Natural killer cell (primary cell): ENCODE measurements around the gene KRT6C. TPM values are rescaled to one million over a fixed set of nuclear protein-coding genes. Genes with fewer than 3 reads are reported as not detected.

Experiments used
- ATAC-seq, 3 donors: fragments of 150-1000 bp in 2 of 3; fragments of 200-7000 bp in 1 of 3; cut with Tn5 transposase; 1 replicate in 1 of 3; 2 replicates in 2 of 3; pipeline ENCODE4 v1.10.0; 2021; ENCODE audit warnings: mild to moderate bottlenecking in 2 of 3, moderate library complexity in 2 of 3
- DNase-seq, 2 donors: peaks; one replicate each; pipeline versions ENCODE4 v3.0.0 to v3.0.0-alpha.2; 2013 to 2021; ENCODE audit warnings: mixed read lengths in 1 of 2
- H3K27ac ChIP-seq: one replicate; pipeline ENCODE4 v1.5.1; 2013; ENCODE audit warnings: mild to moderate bottlenecking, low read length
- H3K27me3 ChIP-seq: one replicate; pipeline ENCODE4 v1.6.1; 2013; ENCODE audit warnings: low read length; ENCODE audit not compliant: control insufficient read depth, insufficient read depth
- H3K36me3 ChIP-seq: one replicate; pipeline ENCODE4 v1.6.1; 2013; ENCODE audit warnings: low read length; ENCODE audit not compliant: control insufficient read depth, insufficient read depth
- H3K4me1 ChIP-seq: one replicate; pipeline ENCODE4 v1.6.1; 2013; ENCODE audit warnings: low read length; ENCODE audit not compliant: control insufficient read depth, insufficient read depth
- H3K4me3 ChIP-seq: one replicate; pipeline ENCODE4 v1.5.1; 2013; ENCODE audit warnings: low read length
- H3K9me3 ChIP-seq: one replicate; pipeline ENCODE4 v1.6.1; 2013; ENCODE audit warnings: low read length; ENCODE audit not compliant: control insufficient read depth, insufficient read depth
- H3K27ac Mint-ChIP-seq, 2 donors: one replicate each; pipeline ENCODE4 v1.8.0; 2022; ENCODE audit warnings: mild to moderate bottlenecking in 2 of 2, mixed read lengths in 2 of 2, moderate library complexity in 1 of 2
- H3K27me3 Mint-ChIP-seq, 2 donors: one replicate each; pipeline ENCODE4 v1.8.0; 2022; ENCODE audit warnings: low read depth in 2 of 2, mixed read lengths in 2 of 2
- H3K36me3 Mint-ChIP-seq: one replicate; pipeline ENCODE4 v1.8.0; 2022; ENCODE audit warnings: mixed read lengths
- H3K4me1 Mint-ChIP-seq, 2 donors: one replicate each; pipeline ENCODE4 v1.8.0; 2022; ENCODE audit warnings: mixed read lengths in 2 of 2
- H3K4me3 Mint-ChIP-seq: one replicate; pipeline ENCODE4 v1.8.0; 2022; ENCODE audit warnings: mild to moderate bottlenecking, moderate library complexity, mixed read lengths
- H3K9me3 Mint-ChIP-seq, 2 donors: one replicate each; pipeline ENCODE4 v1.8.0; 2022; ENCODE audit warnings: mixed read lengths in 2 of 2
- CTCF ChIP-seq: fragments of 200-600 bp; IDR thresholded peaks from one replicate; pipeline ENCODE4 v1.8.0; 2022; ENCODE audit warnings: antibody characterized with exemption
- WGBS: methylation state at CpG from one replicate; pipeline ENCODE4 v1.1.7; 2013; ENCODE audit warnings: missing lambda C conversion rate; ENCODE audit not compliant: insufficient coverage; 5-methylcytosine and 5-hydroxymethylcytosine counted together
- intact Hi-C: fragments of 100-400 bp; cut with micrococcal nuclease; formaldehyde crosslinking; loops from one replicate; pipeline ENCODE4 v1.14.2; 2022
- total RNA-seq, 4 donors: library from RNA; stranded (reverse); fragments of 120-200 nt in 1 of 4; gene quantifications; one replicate each; pipeline versions ENCODE4 v1.2.3 to v1.2.4, GENCODE V29; 2013 to 2022

The KRT6C gene
- total RNA-seq, 3 donors from 2014 or later (not counting 1 experiment from before 2014, with no cell fraction given): not detected

GRCh38 chr12:52515927-52516831 lies 42.6 kb upstream of the KRT6C start:
- H3K9me3 ChIP-seq: peaks cover 3% of the 10 kb centered on the region
- no peaks in the 10 kb centered on the region for H3K9me3 Mint-ChIP-seq
- WGBS: 90% methylated on average over 15 of the region's 15 CpGs

GRCh38 chr12:52515319-52515646 lies 41.7 kb upstream of the KRT6C start:
- H3K9me3 Mint-ChIP-seq: no peaks in the 10 kb centered on the region
- Histone ChIP-seq H3K4me1 (no peaks in the 10 kb centered on the region), H3K27ac (no peak overlapping the region), H3K4me3 (no peak overlapping the region), H3K9me3 (peaks cover 5% of the 10 kb centered on the region), H3K27me3 (no peaks in the 10 kb centered on the region), H3K36me3 (no peaks in the 10 kb centered on the region)
- no peak for TF ChIP-seq CTCF
- H3K27me3 Mint-ChIP-seq: peaks cover 0 to 9% of the 10 kb centered on the region in 2 donors
- no peak for DNase-seq
- ATAC-seq: no peak
- H3K27ac Mint-ChIP-seq: no peak overlapping the region
- no peaks in the 10 kb centered on the region for H3K36me3 Mint-ChIP-seq
- intact Hi-C loops: no loop called here
- H3K4me1 Mint-ChIP-seq: peaks cover 0 to 5% of the 10 kb centered on the region in 2 donors
- 100% methylated on average over 1 of the region's 1 CpG for WGBS
- no peak overlapping the region for H3K4me3 Mint-ChIP-seq

More at GRCh38 chr12:52515927-52516831, 42.6 kb upstream of the KRT6C start:
- no peak overlapping the region for H3K4me3 ChIP-seq
- no peak overlapping the region for H3K27ac Mint-ChIP-seq
- H3K36me3 Mint-ChIP-seq: no peaks in the 10 kb centered on the region
- no peak for TF ChIP-seq CTCF
- DNase-seq (no peak), ATAC-seq (no peak)
- H3K4me1 Mint-ChIP-seq: peaks cover 0 to 5% of the 10 kb centered on the region in 2 donors
- H3K36me3 ChIP-seq: no peaks in the 10 kb centered on the region
- peaks cover 0 to 9% of the 10 kb centered on the region in 2 donors for H3K27me3 Mint-ChIP-seq
- no peaks in the 10 kb centered on the region for H3K27me3 ChIP-seq
- H3K4me3 Mint-ChIP-seq: no peak overlapping the region
- no peak overlapping the region for H3K27ac ChIP-seq
- intact Hi-C loops: no loop called here
- no peaks in the 10 kb centered on the region for H3K4me1 ChIP-seq

- no peaks in the 10 kb centered on the region for H3K36me3 Mint-ChIP-seq
- intact Hi-C loops: no loop called here
These were observed 41.1 kb upstream of the KRT6C start for GRCh38 chr12:52514471-52515318.

More at GRCh38 chr12:52514471-52515318, 41.1 kb upstream of the KRT6C start:
- ATAC-seq (no peak), DNase-seq (no peak)
- Histone ChIP-seq H3K27ac (no peak overlapping the region), H3K27me3 (no peaks in the 10 kb centered on the region), H3K4me3 (no peak overlapping the region), H3K36me3 (no peaks in the 10 kb centered on the region), H3K4me1 (no peaks in the 10 kb centered on the region), H3K9me3 (peaks cover 5% of the 10 kb centered on the region)
- no peak for TF ChIP-seq CTCF
- H3K27me3 Mint-ChIP-seq: peaks cover 2 to 7% of the 10 kb centered on the region in 2 donors
- peaks cover 0 to 5% of the 10 kb centered on the region in 2 donors for H3K4me1 Mint-ChIP-seq
- H3K27ac Mint-ChIP-seq: no peak overlapping the region
- H3K9me3 Mint-ChIP-seq: no peaks in the 10 kb centered on the region
- 95% methylated on average over 14 of the region's 14 CpGs for WGBS
- H3K4me3 Mint-ChIP-seq: no peak overlapping the region
